ENCODE data around the gene SLC47A1. TPM values are rescaled to one million over a fixed set of nuclear protein-coding genes. Genes with fewer than 3 reads are reported as not detected.

The SLC47A1 gene
- total and polyA plus RNA-seq, 10 of the 15 experiments (the other 5 are each of a cell fraction or from before 2014, with no cell fraction given): 0.41 TPM; not detected in 9

DNA sequence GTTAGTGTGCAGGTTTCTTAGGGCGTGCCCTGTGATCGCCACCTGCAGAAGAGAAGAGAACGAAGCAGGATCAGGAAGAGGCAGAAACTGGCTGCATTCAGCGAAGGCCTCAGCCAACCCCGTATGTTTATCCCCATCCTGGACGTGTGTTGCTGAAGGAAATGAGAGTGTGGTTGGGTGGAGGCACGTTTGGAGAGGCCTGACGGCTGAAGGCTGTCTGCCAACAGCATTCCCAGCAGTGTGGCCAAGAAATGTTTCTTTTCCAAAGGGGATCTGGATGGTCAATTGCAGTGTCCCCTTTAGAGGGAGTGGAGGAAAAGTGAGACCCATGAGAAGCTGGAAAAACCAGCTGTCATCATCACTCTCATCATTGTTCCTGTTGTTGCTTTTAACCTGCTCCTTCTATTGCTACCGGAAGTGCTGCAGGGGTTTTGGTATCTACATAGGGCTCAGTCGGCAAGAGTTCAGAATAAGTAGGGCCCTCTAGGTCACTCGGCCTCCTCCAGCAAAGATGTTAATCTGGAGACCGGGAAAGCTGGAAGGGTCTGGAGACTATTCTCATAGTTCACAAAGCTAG, 46.5 kb upstream of the SLC47A1 start:
- RAD21 ChIA-PET (ENCODE audit: unreplicated experiment): no interaction called here
- intact Hi-C loops (cut with micrococcal nuclease; ENCODE audit: unreplicated experiment): no loop called here

DNA sequence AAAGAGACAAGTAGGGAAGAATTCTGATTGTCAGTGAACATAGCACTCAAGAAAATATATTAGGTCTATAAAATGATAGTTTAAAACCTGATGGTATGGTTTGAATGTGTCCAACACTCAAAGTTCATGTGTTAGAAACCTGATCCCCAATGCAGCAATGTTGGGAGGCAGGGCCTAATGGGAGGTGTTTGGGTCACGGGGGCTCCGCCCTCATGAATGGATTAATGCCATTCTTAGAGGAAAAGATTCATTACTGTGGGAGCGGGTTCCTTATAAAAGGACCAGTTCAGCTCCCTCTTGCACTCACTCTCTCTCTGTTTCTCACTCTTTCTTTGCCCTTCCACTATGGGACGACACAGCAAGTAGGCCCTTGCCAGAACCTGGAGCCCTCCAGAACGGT, 41.5 kb upstream of the SLC47A1 start:
- RAD21 ChIA-PET (ENCODE audit: unreplicated experiment): no interaction called here
- Histone ChIP-seq H3K9ac (ENCODE audit: control insufficient read depth, insufficient read depth, low read length) (no peak overlapping the region), H3K9me3 (replicated peaks; ENCODE audit: control insufficient read depth, insufficient read depth, low read length) (no peaks in the 10 kb centered on the region), H3K79me2 (ENCODE audit: control insufficient read depth, insufficient read depth, low read length) (no peaks in the 10 kb centered on the region), H3K4me1 (ENCODE audit: control insufficient read depth, insufficient read depth, low read length) (peaks cover 7% of the 10 kb centered on the region; the same call in 1 of the 2 replicates), H3K36me3 (ENCODE audit: control insufficient read depth in 2 of 2, insufficient read depth in 2 of 2, low read length in 1 of 2) (no peaks in the 10 kb centered on the region), H2AFZ (ENCODE audit: control insufficient read depth, low read depth, low read length) (no peak overlapping the region), H3K27me3 (replicated peaks in 1 of 2; ENCODE audit: control insufficient read depth in 2 of 2, insufficient read depth in 2 of 2, low read length in 1 of 2) (0 out of 4 replicates have a peak, but pooled peaks cover 0 to 2% of the 10 kb centered on the region in 2 experiments), H3K4me3 (no peak overlapping the region), H3K4me2 (ENCODE audit: control insufficient read depth, insufficient read depth) (no peak overlapping the region), H4K20me1 (ENCODE audit: control insufficient read depth, insufficient read depth) (no peaks in the 10 kb centered on the region), H3K27ac (ENCODE audit: control insufficient read depth, insufficient read depth) (no peak overlapping the region)
- intact Hi-C loops (cut with micrococcal nuclease; ENCODE audit: unreplicated experiment): no loop called here
- CTCF ChIA-PET: interaction anchor here (0.5 kb wide), 1 partner anchor 1924 kb away, joined by 3 read pairs; no protein-coding TSS in a partner anchor
- SMC1A ChIA-PET (ENCODE audit: uncharacterized antibody, unreplicated experiment): no interaction called here
- POLR2A ChIA-PET: no interaction called here
- DNase-seq (ENCODE audit: low read depth, low spot score): no peak
- no peak for ATAC-seq
- WGBS (ENCODE audit: insufficient coverage, insufficient replicate concordance, low lambda C conversion rate, missing lambda C conversion rate): 41% methylated on average over 5 of the region's 5 CpGs
- no peak for FAIRE-seq
- in situ Hi-C loops (cut with MboI): no loop called here
- BruUV-seq (replicated peaks): no TSS peak
- TF ChIP-seq TCF3 (IDR thresholded peaks at IDR 0.05; ENCODE audit: borderline replicate concordance, insufficient read depth, low read depth, low read length): no peak
- no peak for TF ChIP-seq RAD21 (IDR thresholded peaks at IDR 0.05; ENCODE audit: insufficient read depth, low read depth, low read length)
- TF ChIP-seq, protein P1, sequence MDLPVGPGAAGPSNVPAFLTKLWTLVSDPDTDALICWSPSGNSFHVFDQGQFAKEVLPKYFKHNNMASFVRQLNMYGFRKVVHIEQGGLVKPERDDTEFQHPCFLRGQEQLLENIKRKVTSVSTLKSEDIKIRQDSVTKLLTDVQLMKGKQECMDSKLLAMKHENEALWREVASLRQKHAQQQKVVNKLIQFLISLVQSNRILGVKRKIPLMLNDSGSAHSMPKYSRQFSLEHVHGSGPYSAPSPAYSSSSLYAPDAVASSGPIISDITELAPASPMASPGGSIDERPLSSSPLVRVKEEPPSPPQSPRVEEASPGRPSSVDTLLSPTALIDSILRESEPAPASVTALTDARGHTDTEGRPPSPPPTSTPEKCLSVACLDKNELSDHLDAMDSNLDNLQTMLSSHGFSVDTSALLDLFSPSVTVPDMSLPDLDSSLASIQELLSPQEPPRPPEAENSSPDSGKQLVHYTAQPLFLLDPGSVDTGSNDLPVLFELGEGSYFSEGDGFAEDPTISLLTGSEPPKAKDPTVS (IDR thresholded peaks at IDR 0.05; ENCODE audit: low read depth, low read length): no peak
- TF ChIP-seq, protein P2, sequence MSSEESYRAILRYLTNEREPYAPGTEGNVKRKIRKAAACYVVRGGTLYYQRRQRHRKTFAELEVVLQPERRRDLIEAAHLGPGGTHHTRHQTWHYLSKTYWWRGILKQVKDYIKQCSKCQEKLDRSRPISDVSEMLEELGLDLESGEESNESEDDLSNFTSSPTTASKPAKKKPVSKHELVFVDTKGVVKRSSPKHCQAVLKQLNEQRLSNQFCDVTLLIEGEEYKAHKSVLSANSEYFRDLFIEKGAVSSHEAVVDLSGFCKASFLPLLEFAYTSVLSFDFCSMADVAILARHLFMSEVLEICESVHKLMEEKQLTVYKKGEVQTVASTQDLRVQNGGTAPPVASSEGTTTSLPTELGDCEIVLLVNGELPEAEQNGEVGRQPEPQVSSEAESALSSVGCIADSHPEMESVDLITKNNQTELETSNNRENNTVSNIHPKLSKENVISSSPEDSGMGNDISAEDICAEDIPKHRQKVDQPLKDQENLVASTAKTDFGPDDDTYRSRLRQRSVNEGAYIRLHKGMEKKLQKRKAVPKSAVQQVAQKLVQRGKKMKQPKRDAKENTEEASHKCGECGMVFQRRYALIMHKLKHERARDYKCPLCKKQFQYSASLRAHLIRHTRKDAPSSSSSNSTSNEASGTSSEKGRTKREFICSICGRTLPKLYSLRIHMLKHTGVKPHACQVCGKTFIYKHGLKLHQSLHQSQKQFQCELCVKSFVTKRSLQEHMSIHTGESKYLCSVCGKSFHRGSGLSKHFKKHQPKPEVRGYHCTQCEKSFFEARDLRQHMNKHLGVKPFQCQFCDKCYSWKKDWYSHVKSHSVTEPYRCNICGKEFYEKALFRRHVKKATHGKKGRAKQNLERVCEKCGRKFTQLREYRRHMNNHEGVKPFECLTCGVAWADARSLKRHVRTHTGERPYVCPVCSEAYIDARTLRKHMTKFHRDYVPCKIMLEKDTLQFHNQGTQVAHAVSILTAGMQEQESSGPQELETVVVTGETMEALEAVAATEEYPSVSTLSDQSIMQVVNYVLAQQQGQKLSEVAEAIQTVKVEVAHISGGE (CRISPR knock-in tag; IDR thresholded peaks at IDR 0.05): no peak

More for the DNA sequence above, 46.5 kb upstream of the SLC47A1 start:
- Histone ChIP-seq H3K4me3 (no peak overlapping the region), H3K27ac (ENCODE audit: control insufficient read depth, insufficient read depth) (no peak overlapping the region), H3K4me2 (ENCODE audit: control insufficient read depth, insufficient read depth) (no peak overlapping the region), H3K9me3 (replicated peaks; ENCODE audit: control insufficient read depth, insufficient read depth, low read length) (no peaks in the 10 kb centered on the region), H3K9ac (ENCODE audit: control insufficient read depth, insufficient read depth, low read length) (no peak overlapping the region), H3K36me3 (ENCODE audit: control insufficient read depth in 2 of 2, insufficient read depth in 2 of 2, low read length in 1 of 2) (no peaks in the 10 kb centered on the region), H4K20me1 (ENCODE audit: control insufficient read depth, insufficient read depth) (no peaks in the 10 kb centered on the region), H2AFZ (ENCODE audit: control insufficient read depth, low read depth, low read length) (no peak overlapping the region), H3K27me3 (replicated peaks in 1 of 2; ENCODE audit: control insufficient read depth in 2 of 2, insufficient read depth in 2 of 2, low read length in 1 of 2) (0 out of 4 replicates have a peak, but pooled peaks cover 0 to 2% of the 10 kb centered on the region in 2 experiments), H3K4me1 (ENCODE audit: control insufficient read depth, insufficient read depth, low read length) (no peaks in the 10 kb centered on the region), H3K79me2 (ENCODE audit: control insufficient read depth, insufficient read depth, low read length) (no peaks in the 10 kb centered on the region)
- ATAC-seq (no peak), FAIRE-seq (no peak), DNase-seq (ENCODE audit: low read depth, low spot score) (no peak)
- in situ Hi-C loops (cut with MboI): no loop called here
- CTCF ChIA-PET: no interaction called here
- TF ChIP-seq HDGF (IDR thresholded peaks at IDR 0.05): no peak
- TF ChIP-seq EGR1 (IDR thresholded peaks at IDR 0.05; ENCODE audit: borderline replicate concordance in 1 of 2, low read depth in 2 of 2, low read length in 2 of 2): no peak
- TF ChIP-seq IRF4 (IDR thresholded peaks at IDR 0.05; ENCODE audit: low read depth, low read length): no peak
- no peak for TF ChIP-seq YBX1 (IDR thresholded peaks at IDR 0.05)
- TF ChIP-seq TCF7 (IDR thresholded peaks at IDR 0.05; ENCODE audit: borderline replicate concordance): no peak
- no peak for TF ChIP-seq CHD1 (IDR thresholded peaks at IDR 0.05; ENCODE audit: low read depth, low read length)
- TF ChIP-seq NBN (IDR thresholded peaks at IDR 0.05): no peak
- TF ChIP-seq GATAD2B (conservative IDR thresholded peaks at IDR 0.05; ENCODE audit: low read depth): no peak
- TF ChIP-seq SREBF2 (IDR thresholded peaks at IDR 0.05; ENCODE audit: low read length): no peak
- TF ChIP-seq SMARCA5 (IDR thresholded peaks at IDR 0.05): no peak
- TF ChIP-seq ZNF24 (IDR thresholded peaks at IDR 0.05): no peak
- TF ChIP-seq SREBF1 (IDR thresholded peaks at IDR 0.05; ENCODE audit: low read length): no peak
- SMC1A ChIA-PET (ENCODE audit: uncharacterized antibody, unreplicated experiment): no interaction called here
- no TSS peak for BruUV-seq (replicated peaks)
- POLR2A ChIA-PET: no interaction called here
- 37% methylated on average over 12 of the region's 12 CpGs for WGBS (ENCODE audit: insufficient coverage, insufficient replicate concordance, low lambda C conversion rate, missing lambda C conversion rate)

All from GM12878 (cell line).